Measurements from ENCODE around the gene ACSL5. TPM values are rescaled to one million over a fixed set of nuclear protein-coding genes. Genes with fewer than 3 reads are reported as not detected.

ACSL5 gene, protein sequence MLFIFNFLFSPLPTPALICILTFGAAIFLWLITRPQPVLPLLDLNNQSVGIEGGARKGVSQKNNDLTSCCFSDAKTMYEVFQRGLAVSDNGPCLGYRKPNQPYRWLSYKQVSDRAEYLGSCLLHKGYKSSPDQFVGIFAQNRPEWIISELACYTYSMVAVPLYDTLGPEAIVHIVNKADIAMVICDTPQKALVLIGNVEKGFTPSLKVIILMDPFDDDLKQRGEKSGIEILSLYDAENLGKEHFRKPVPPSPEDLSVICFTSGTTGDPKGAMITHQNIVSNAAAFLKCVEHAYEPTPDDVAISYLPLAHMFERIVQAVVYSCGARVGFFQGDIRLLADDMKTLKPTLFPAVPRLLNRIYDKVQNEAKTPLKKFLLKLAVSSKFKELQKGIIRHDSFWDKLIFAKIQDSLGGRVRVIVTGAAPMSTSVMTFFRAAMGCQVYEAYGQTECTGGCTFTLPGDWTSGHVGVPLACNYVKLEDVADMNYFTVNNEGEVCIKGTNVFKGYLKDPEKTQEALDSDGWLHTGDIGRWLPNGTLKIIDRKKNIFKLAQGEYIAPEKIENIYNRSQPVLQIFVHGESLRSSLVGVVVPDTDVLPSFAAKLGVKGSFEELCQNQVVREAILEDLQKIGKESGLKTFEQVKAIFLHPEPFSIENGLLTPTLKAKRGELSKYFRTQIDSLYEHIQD
- 0.18 to 0.43 TPM (median 0.21 TPM) in 5 replicates for total RNA-seq (2022; extraction: Qiagen RNA extraction; ENCODE audit: low read depth)

DNA sequence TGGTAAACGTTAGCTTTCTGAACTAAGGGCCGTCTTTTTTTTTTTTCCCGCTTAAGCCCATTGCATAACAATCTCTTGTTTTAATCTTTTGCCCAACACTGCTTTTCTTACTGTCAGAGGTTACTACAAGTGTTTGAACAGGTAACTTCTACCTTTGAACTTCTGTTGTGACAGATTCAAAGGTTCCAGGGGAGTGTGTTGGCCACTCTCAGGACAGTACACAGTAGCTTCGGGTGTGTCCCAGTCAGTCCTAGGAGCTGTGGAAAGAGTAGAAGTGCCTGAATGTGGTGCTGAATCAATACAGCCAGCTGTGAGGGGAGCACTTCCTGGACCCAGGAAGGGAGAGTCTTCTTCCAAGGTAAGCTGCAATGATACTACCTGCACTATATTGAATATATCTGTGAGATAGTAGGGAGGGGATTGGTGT is at the start of gene ACSL5:
Gene ACSL5, plus strand, starts transcription at position 205 of the 427 bp plus-strand sequence. CDS start 20,831 bp downstream, outside the sequence.

DNA sequence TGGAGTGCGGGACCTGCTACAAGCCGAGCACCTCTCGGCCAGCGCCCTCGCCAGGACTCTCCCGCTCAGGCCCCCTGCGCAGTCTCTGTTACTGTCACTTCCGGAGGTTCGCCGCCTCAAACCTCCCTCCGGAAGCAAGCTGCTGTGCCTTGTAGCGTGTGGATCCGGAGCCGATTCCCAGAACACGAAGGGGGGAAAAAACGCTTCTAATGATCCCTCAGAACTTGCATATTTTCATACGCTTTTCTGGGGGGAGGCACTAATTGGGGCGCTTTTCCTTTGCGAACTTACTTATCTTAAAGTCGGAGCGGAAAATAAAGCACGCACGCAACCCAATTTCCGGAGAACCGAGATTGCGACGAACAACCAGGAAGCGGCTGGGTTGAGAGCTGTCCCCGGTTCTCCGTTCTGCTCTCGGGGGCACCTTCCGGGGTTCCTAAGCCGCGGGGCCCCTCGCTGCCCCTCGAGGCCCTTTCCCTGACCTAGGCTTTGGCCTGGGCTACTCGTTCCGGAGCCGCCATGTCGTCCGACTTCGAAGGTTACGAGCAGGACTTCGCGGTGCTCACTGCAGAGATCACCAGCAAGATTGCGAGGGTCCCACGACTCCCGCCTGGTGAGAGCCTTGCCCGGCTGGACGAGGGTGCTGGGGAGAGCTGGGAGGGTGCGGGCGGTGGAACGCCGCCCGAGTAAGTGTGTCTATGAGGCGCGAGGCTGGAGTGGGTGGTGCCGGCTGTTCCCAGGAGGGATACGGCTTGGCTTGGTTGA is 73.1 kb downstream of the ACSL5 start, which contains the start of the genes VTI1A and ZDHHC6:
Gene VTI1A, plus strand, starts transcription at position 361 of the 765 bp plus-strand sequence. Its CDS starts 159 bp downstream, at position 520.
Gene ZDHHC6, minus strand, starts transcription at position 60 of the 765 bp plus-strand sequence. CDS start 1,478 bp downstream, outside the sequence.

Other genes with a start within 250 kb of the ACSL5 start
- gene GPAM, start 190.4 kb upstream of the ACSL5 start, total RNA-seq (2022; extraction: Qiagen RNA extraction; ENCODE audit: low read depth), result 4.3 to 7.2 TPM (median 6.6 TPM) in 5 replicates
- gene TECTB, start 90.7 kb upstream of the ACSL5 start, total RNA-seq (2022; extraction: Qiagen RNA extraction; ENCODE audit: low read depth), result not detected in 5 replicates
- 26.0 to 37.5 TPM (median 31.3 TPM) in 5 replicates for gene ZDHHC6, start 72.8 kb downstream of the ACSL5 start, total RNA-seq (2022; extraction: Qiagen RNA extraction; ENCODE audit: low read depth)
- 9.2 to 14.4 TPM (median 14.0 TPM) in 5 replicates for gene VTI1A, start 73.1 kb downstream of the ACSL5 start, total RNA-seq (2022; extraction: Qiagen RNA extraction; ENCODE audit: low read depth)

Measured in A549 treated with ZK216348 at 1 μM for 4 hours (cell line).